Measurements from ENCODE around the gene DDR2. TPM values are rescaled to one million over a fixed set of nuclear protein-coding genes. Genes with fewer than 3 reads are reported as not detected.

Gene DDR2
- total RNA-seq, 2 donors from 2014 or later = 14.2 to 27.0 TPM

DNA sequence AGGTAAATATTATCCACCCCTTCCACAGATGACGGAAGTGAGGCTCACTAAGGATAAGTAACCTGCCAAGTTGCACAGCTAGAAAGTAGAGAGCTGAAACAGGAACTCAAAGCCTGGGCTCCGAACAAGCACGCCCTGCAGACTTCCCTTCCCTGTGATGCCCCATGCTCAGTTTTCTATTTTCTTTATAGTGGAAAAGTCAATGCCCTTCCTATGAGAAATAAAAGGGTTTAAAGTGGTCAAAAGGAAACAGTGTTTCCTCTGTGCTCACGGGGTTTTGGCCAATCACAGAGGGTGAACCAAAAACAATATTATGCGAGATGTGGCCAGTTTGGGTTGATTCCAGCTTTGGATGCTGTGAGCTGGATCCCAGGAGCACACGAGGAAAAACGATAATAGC, 44.5 kb downstream of the DDR2 start:
- Histone ChIP-seq H3K36me3 (no peaks in the 10 kb centered on the region), H3K27ac (peak overlapping the region in 1 of 2 donors; percentile 41), H3K9me3 (no peaks in the 10 kb centered on the region), H3K4me3 (no peak overlapping the region), H3K4me1 (replicated peaks) (no peaks in the 10 kb centered on the region), H3K27me3 (replicated peaks; ENCODE audit: insufficient read depth) (no peaks in the 10 kb centered on the region)
- no peak for DNase-seq (ENCODE audit: low spot score)
- TF ChIP-seq, protein P1, sequence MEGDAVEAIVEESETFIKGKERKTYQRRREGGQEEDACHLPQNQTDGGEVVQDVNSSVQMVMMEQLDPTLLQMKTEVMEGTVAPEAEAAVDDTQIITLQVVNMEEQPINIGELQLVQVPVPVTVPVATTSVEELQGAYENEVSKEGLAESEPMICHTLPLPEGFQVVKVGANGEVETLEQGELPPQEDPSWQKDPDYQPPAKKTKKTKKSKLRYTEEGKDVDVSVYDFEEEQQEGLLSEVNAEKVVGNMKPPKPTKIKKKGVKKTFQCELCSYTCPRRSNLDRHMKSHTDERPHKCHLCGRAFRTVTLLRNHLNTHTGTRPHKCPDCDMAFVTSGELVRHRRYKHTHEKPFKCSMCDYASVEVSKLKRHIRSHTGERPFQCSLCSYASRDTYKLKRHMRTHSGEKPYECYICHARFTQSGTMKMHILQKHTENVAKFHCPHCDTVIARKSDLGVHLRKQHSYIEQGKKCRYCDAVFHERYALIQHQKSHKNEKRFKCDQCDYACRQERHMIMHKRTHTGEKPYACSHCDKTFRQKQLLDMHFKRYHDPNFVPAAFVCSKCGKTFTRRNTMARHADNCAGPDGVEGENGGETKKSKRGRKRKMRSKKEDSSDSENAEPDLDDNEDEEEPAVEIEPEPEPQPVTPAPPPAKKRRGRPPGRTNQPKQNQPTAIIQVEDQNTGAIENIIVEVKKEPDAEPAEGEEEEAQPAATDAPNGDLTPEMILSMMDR (IDR thresholded peaks at IDR 0.05) = no peak
- no peak for TF ChIP-seq POLR2AphosphoS5 (IDR thresholded peaks at IDR 0.05)
- no peak for TF ChIP-seq POLR2A (IDR thresholded peaks at IDR 0.05)
- WGBS = 57% methylated on average over 7 of the region's 7 CpGs
- intact Hi-C loops (cut with DNase I) = loop anchor here (5.0 to 10.0 kb wide), 2 partner anchors 44 to 58 kb away; partner anchors contain the start of gene DDR2

DNA sequence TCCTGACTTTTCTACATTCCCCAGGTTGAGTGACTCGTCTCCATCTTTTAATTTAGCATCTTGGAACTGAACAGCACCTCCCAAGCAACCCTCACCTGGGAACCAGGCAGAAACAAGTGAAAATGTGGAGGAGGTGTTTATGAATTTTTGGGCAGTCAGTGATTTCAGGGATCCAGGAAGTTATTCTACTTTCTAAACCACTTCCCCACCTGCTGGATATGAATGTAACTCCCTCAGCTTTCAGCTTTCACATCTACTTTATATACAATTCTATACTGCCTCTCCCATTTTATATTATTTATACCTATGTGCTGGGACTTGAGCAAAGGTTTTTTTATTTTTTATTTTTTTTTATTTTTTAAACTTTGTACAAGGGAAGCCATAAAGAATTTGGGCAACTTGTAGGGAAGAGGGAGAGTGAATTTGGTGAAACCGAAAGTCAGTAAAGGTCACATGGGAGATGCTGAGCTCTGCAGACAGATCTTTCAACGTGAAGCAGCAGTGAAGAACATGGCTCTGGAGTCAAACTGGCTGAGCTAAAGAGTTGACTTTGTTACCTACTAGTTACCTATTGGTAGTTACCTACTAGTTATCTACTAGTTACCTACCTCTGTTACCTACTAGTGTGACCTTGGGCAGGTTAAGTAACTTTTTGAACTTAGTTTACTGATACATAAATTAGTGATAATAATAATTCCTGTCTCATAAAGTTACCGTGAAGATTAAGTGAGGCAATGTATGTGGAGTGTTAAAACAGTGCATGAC, 45.5 kb downstream of the DDR2 start:
- no peaks in the 10 kb centered on the region for H3K36me3 ChIP-seq
- H3K27me3 ChIP-seq (replicated peaks; ENCODE audit: insufficient read depth) = no peaks in the 10 kb centered on the region
- H3K9me3 ChIP-seq = no peaks in the 10 kb centered on the region
- DNase-seq (ENCODE audit: low spot score) = no peak
- no peaks in the 10 kb centered on the region for H3K4me1 ChIP-seq (replicated peaks)
- WGBS = 79% methylated on average over 4 of the region's 4 CpGs
- H3K27ac ChIP-seq = no peak overlapping the region
- intact Hi-C loops (cut with DNase I) = loop anchor here (5.0 to 10.0 kb wide), 2 partner anchors 45 to 57 kb away; partner anchors contain the start of gene DDR2
- TF ChIP-seq POLR2A (IDR thresholded peaks at IDR 0.05) = no peak
- TF ChIP-seq, protein P1 (IDR thresholded peaks at IDR 0.05) = no peak
- no peak overlapping the region for H3K4me3 ChIP-seq

DNA sequence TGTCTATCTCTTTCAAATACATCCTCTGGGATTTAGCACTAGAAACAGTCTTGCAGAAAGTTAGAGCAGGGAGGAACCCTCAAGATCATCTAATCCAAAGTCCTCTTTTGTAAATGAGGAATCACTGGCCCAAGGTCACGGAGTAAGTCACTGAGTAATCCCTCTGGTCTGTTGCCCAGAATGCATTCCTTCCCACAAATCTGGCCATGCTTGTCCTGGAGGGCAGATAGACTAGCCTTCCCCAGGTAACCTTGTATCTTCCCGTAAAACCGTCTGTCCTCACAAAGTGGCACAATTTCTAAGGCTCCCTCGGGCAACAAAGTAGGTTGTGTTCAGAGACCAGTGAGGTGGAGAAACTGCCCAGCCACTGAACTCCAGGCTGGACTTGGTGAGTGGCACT, 46.2 kb downstream of the DDR2 start:
- intact Hi-C loops (cut with DNase I) = loop anchor here (5.0 to 10.0 kb wide), 2 partner anchors 46 to 56 kb away; partner anchors contain the start of gene DDR2
- TF ChIP-seq POLR2A (IDR thresholded peaks at IDR 0.05) (no peak), POLR2AphosphoS5 (IDR thresholded peaks at IDR 0.05) (peak; percentile 29)
- Histone ChIP-seq H3K36me3 (no peaks in the 10 kb centered on the region), H3K9me3 (no peaks in the 10 kb centered on the region), H3K4me3 (no peak overlapping the region), H3K27ac (no peak overlapping the region), H3K27me3 (replicated peaks; ENCODE audit: insufficient read depth) (no peaks in the 10 kb centered on the region), H3K4me1 (replicated peaks) (no peaks in the 10 kb centered on the region)
- WGBS = 29% methylated on average over 4 of the region's 4 CpGs
- DNase-seq (ENCODE audit: low spot score) = peak; percentile 36

DNA sequence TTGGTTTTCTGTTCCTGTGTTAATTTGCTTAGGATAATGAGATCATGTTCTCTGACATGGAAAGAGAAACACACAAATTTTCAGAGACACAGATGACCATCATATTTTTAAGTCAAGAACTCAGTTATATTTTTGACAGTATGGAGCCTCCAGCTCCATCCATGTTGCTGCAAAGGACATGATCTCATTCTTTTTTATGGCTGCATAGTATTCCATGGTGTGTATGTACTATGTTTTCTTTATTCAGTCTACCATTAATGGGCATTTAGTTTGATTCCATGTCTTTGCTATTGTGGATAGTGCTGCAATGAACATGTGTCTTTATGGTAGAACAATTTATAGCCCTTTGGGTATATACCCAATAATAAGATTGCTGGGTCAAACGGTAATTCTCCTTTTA, 47.0 kb downstream of the DDR2 start:
- Histone ChIP-seq H3K4me1 (replicated peaks) (no peaks in the 10 kb centered on the region), H3K27me3 (replicated peaks; ENCODE audit: insufficient read depth) (no peaks in the 10 kb centered on the region), H3K27ac (no peak overlapping the region), H3K9me3 (no peaks in the 10 kb centered on the region), H3K4me3 (no peak overlapping the region), H3K36me3 (no peaks in the 10 kb centered on the region)
- TF ChIP-seq POLR2A (IDR thresholded peaks at IDR 0.05) (no peak), POLR2AphosphoS5 (IDR thresholded peaks at IDR 0.05) (no peak)
- TF ChIP-seq, protein P1 (IDR thresholded peaks at IDR 0.05) = no peak
- 0% methylated on average over 1 of the region's 1 CpG for WGBS
- intact Hi-C loops (cut with DNase I) = loop anchor here (5.0 to 10.0 kb wide), 2 partner anchors 47 to 56 kb away; partner anchors contain the start of gene DDR2
- DNase-seq (ENCODE audit: low spot score) = no peak

DNA sequence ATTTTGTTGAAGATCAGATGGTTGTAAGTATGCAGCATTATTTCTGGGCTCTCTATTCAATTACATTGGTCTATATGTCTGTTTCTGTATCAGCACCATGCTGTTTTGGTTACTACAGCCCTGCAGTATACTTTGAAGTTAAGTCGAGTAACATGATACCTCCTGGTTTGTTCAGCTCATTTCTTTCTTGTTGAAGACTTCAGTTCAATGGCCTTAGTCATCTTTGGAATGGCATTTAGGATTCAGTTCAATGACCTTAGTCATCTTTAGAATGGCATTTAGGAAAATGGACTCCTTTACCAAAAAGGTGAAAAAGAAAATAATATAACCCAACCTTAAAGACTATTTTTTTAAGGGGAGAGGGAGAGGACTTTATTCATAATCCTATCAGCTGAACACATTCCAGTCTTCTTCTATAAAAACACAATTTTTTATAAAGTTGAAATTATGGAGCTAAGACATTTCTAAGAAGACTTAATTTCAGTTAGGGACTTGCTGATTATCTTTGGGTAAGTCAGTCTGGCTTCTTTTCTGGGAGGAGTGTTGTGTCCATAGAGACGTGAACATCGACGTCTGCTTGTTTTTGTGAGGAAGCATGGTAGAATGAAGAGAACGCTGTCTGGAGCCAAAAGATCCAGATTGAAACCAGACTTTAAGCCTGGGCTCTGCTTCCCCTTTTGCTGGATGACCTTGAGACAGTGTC, 48.3 kb downstream of the DDR2 start:
- no peak overlapping the region for H3K27ac ChIP-seq
- TF ChIP-seq POLR2A (IDR thresholded peaks at IDR 0.05) (no peak), POLR2AphosphoS5 (IDR thresholded peaks at IDR 0.05) (no peak)
- TF ChIP-seq, protein P1 (IDR thresholded peaks at IDR 0.05) = no peak

More for the DNA sequence above, 48.3 kb downstream of the DDR2 start:
- Histone ChIP-seq H3K27me3 (replicated peaks; ENCODE audit: insufficient read depth) (no peaks in the 10 kb centered on the region), H3K36me3 (no peaks in the 10 kb centered on the region), H3K4me1 (replicated peaks) (no peaks in the 10 kb centered on the region), H3K4me3 (no peak overlapping the region), H3K9me3 (no peaks in the 10 kb centered on the region)
- intact Hi-C loops (cut with DNase I) = no loop called here
- 81% methylated on average over 5 of the region's 5 CpGs for WGBS
- no peak for DNase-seq (ENCODE audit: low spot score)
